HCT116 (cell line): ENCODE results near the gene MAML3. TPM values are rescaled to one million over a fixed set of nuclear protein-coding genes. Genes with fewer than 3 reads are reported as not detected.

Experiments used
- ATAC-seq: fragments of 200-7000 bp; cut with Tn5 transposase; 2 replicates; pipeline ENCODE4 v1.9.1; 2020; ENCODE audit warnings: mild to moderate bottlenecking, moderate library complexity
- BruUV-seq: library from RNA; stranded (reverse); fragments of 400-500 nt; replicated peaks from 2 replicates; lab custom pipeline; 2021; lab: Mats Ljungman, UMichigan
- CTCF ChIA-PET: fragments of 300-600 bp; sonication (Branson Sonifier 250); formaldehyde crosslinking; loops from one replicate; lab custom pipeline; 2021; ENCODE audit warnings: antibody characterized with exemption; lab: Charles Lee
- POLR2A ChIA-PET: fragments of 300-600, 350-600 bp; sonication (Branson Sonifier 250); formaldehyde crosslinking; loops from one replicate; lab custom pipeline; 2021; ENCODE audit warnings: antibody characterized with exemption; lab: Charles Lee
- RAD21 ChIA-PET, 2 experiments: fragments of 300-600 bp; sonication (Branson Sonifier 250); formaldehyde crosslinking; loops; one replicate each; lab custom pipeline; 2023; ENCODE audit warnings: low total read pairs in 2 of 2; ENCODE audit not compliant: uncharacterized antibody in 2 of 2, unreplicated experiment in 2 of 2, low non-redundant PET in 1 of 2; lab: Charles Lee
- DNase-seq: peaks from one replicate; pipeline ENCODE4 v3.0.0-alpha.2; 2010; ENCODE audit warnings: low read depth, low spot score
- H2AFZ ChIP-seq: fragments of 200-600 bp; shearing (Covaris generic), sonication (generic); 2 replicates; pipeline ENCODE4 v1.6.1; 2017; ENCODE audit warnings: low read depth, mixed run types, mixed read lengths, antibody characterized with exemption, low read length; ENCODE audit not compliant: poor library complexity, severe bottlenecking
- H3K27ac ChIP-seq: 2 replicates; pipeline ENCODE4 v1.5.1; 2012; ENCODE audit warnings: low read depth, low read length
- H3K27me3 ChIP-seq: fragments of 200-600 bp; sonication (generic); 2 replicates; pipeline ENCODE4 v1.6.1; 2016; ENCODE audit warnings: mixed run types, low read length, mixed read lengths; ENCODE audit not compliant: insufficient read depth
- H3K36me3 ChIP-seq, 2 experiments: fragments of 200-500 bp in 1 of 2; fragments of 200-600 bp in 1 of 2; sonication (Bioruptor generic) in 1 of 2; sonication (generic) in 1 of 2; 2 replicates each; pipeline versions ENCODE4 v1.5.1 to v1.6.1; 2014 to 2016; ENCODE audit warnings: low read length in 2 of 2, inconsistent platforms in 1 of 2, mixed read lengths in 1 of 2, mixed run types in 1 of 2; ENCODE audit not compliant: insufficient read depth in 2 of 2, control insufficient read depth in 1 of 2
- H3K4me1 ChIP-seq, 2 experiments: fragments of 200-600 bp in 1 of 2; sonication (generic) in 1 of 2; 2 replicates each; pipeline versions ENCODE4 v1.5.1 to v1.6.1; 2012 to 2017; ENCODE audit warnings: low read length in 2 of 2, inconsistent platforms in 1 of 2, mild to moderate bottlenecking in 1 of 2, mixed read lengths in 1 of 2, mixed run types in 1 of 2, moderate library complexity in 1 of 2; ENCODE audit not compliant: insufficient read depth in 2 of 2, control insufficient read depth in 1 of 2
- H3K4me2 ChIP-seq: fragments of 200-600 bp; sonication (generic); 2 replicates; pipeline ENCODE4 v1.6.1; 2017; ENCODE audit warnings: mixed run types, low read length, mixed read lengths
- H3K4me3 ChIP-seq, 2 experiments: fragments of 200-600 bp in 1 of 2; sonication (generic) in 1 of 2; replicated peaks in 1 of 2; 2 replicates each; pipeline ENCODE4 v1.5.1; 2011 to 2016; ENCODE audit warnings: low read length in 2 of 2, control low read depth in 1 of 2, low read depth in 1 of 2, mild to moderate bottlenecking in 1 of 2, mixed read lengths in 1 of 2, mixed run types in 1 of 2
- H3K79me2 ChIP-seq: fragments of 200-600 bp; sonication (generic); 2 replicates; pipeline ENCODE4 v1.6.1; 2017; ENCODE audit warnings: mild to moderate bottlenecking, mixed run types, low read length, moderate library complexity, mixed read lengths; ENCODE audit not compliant: insufficient read depth
- H3K9ac ChIP-seq: fragments of 200-600 bp; sonication (generic); 2 replicates; pipeline ENCODE4 v1.6.1; 2016; ENCODE audit warnings: low read length, mixed read lengths
- H3K9me2 ChIP-seq: fragments of 200-600 bp; sonication (generic), shearing (Covaris generic); 2 replicates; pipeline ENCODE4 v1.6.1; 2017; ENCODE audit warnings: mixed run types, mild to moderate bottlenecking, moderate library complexity; ENCODE audit not compliant: insufficient read depth
- H3K9me3 ChIP-seq, 2 experiments: fragments of 200-500 bp in 1 of 2; fragments of 200-600 bp in 1 of 2; sonication (Bioruptor generic) in 1 of 2; sonication (generic) in 1 of 2; 2 replicates each; pipeline ENCODE4 v1.6.1; 2014 to 2017; ENCODE audit warnings: low read length in 2 of 2, mixed read lengths in 2 of 2, inconsistent platforms in 1 of 2, low read depth in 1 of 2, mild to moderate bottlenecking in 1 of 2, mixed run types in 1 of 2, moderate library complexity in 1 of 2; ENCODE audit not compliant: control insufficient read depth in 1 of 2, insufficient read depth in 1 of 2
- H4K20me1 ChIP-seq: fragments of 200-600 bp; sonication (generic), shearing (Covaris generic); 2 replicates; pipeline ENCODE4 v1.6.1; 2017; ENCODE audit warnings: mixed run types, mild to moderate bottlenecking, moderate library complexity; ENCODE audit not compliant: insufficient read depth
- ATF3 ChIP-seq: IDR thresholded peaks from 2 replicates; pipeline ENCODE4 v1.6.1; 2012
- CBX3 ChIP-seq: IDR thresholded peaks from 2 replicates; pipeline ENCODE4 v1.6.1; 2012; ENCODE audit warnings: low read depth
- CEBPB ChIP-seq: IDR thresholded peaks from 2 replicates; pipeline ENCODE4 v1.6.1; 2012; ENCODE audit warnings: low read depth
- ELF1 ChIP-seq: IDR thresholded peaks from 2 replicates; pipeline ENCODE4 v1.6.1; 2012; ENCODE audit warnings: low read depth, borderline replicate concordance
- EZH2 ChIP-seq: fragments of 200-600 bp; sonication (generic); IDR thresholded peaks from 2 replicates; pipeline ENCODE4 v1.6.1; 2017; ENCODE audit warnings: antibody characterized with exemption, mixed run types
- FOSL1 ChIP-seq: IDR thresholded peaks from 2 replicates; pipeline ENCODE4 v1.6.1; 2012; ENCODE audit warnings: low read depth
- JUND ChIP-seq: IDR thresholded peaks from 2 replicates; pipeline ENCODE4 v1.6.1; 2012
- MAX ChIP-seq: IDR thresholded peaks from 2 replicates; pipeline ENCODE4 v1.6.1; 2012
- POLR2A ChIP-seq: IDR thresholded peaks from 2 replicates; pipeline ENCODE4 v1.7.0; 2011; ENCODE audit warnings: borderline replicate concordance; ENCODE audit not compliant: insufficient read depth, insufficient read length; ENCODE audit errors: extremely low read depth
- POLR2AphosphoS5 ChIP-seq: IDR thresholded peaks from 2 replicates; pipeline ENCODE4 v1.6.1; 2011; ENCODE audit warnings: mild to moderate bottlenecking, low read depth, low read length, moderate library complexity
- RAD21 ChIP-seq: IDR thresholded peaks from 2 replicates; pipeline ENCODE4 v1.6.1; 2012; ENCODE audit warnings: low read depth, mild to moderate bottlenecking
- SIN3A ChIP-seq: IDR thresholded peaks from 2 replicates; pipeline ENCODE4 v1.6.1; 2012; ENCODE audit warnings: low read depth
- SP1 ChIP-seq: IDR thresholded peaks from 2 replicates; pipeline ENCODE4 v1.6.1; 2012; ENCODE audit warnings: low read depth
- SRF ChIP-seq: IDR thresholded peaks from 2 replicates; pipeline ENCODE4 v1.6.1; 2012; ENCODE audit warnings: low read depth
- TCF7L2 ChIP-seq: IDR thresholded peaks from 2 replicates; pipeline ENCODE4 v1.7.0; 2011; ENCODE audit warnings: borderline replicate concordance, inconsistent platforms; ENCODE audit not compliant: insufficient read depth, insufficient read length; ENCODE audit errors: extremely low read depth
- ZFX ChIP-seq: fragments of 450-650 bp; IDR thresholded peaks from 2 replicates; pipeline ENCODE4 v1.6.1; 2017
- intact Hi-C: fragments of 100-400 bp; cut with micrococcal nuclease; formaldehyde crosslinking; loops from 2 replicates; pipeline ENCODE4 v1.10.0; 2022
- total RNA-seq: library from RNA; stranded (reverse); gene quantifications from one replicate; pipeline ENCODE4 v1.2.1, GENCODE V29; 2021; ENCODE audit not compliant: unreplicated experiment
- TF ChIP-seq, protein P1 (sequence below): IDR thresholded peaks from 2 replicates; pipeline ENCODE4 v1.6.1; 2012; ENCODE audit warnings: low read depth

MAML3 gene
- total RNA-seq, 1 experiment from 2014 or later, result 3.1 TPM

DNA sequence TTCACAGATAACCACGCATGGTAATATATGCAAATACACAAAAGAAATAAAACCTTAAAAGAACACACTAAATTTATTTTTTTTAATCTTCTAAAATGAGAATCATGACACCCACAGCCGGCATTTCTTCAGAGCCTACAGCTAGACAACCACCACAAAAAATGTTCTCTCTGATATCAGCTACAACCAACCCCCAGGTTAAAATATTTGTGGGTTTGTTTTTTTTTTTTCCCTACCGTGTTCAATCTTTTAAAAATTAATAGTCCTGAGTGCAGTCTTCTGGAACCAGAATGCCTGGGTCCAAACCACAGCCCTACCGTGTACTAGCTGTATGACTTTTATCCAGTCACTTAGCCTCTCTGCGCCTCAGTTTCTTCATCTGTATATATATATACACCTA is 36.0 kb downstream of the MAML3 start:
- Histone ChIP-seq H3K4me2 (no peak overlapping the region), H3K36me3 (no peaks in the 10 kb centered on the region), H3K79me2 (no peaks in the 10 kb centered on the region), H3K9me3 (no peaks in the 10 kb centered on the region), H3K4me3 (no peak overlapping the region), H3K9ac (no peak overlapping the region), H2AFZ (no peak overlapping the region), H3K4me1 (peaks cover 0 to 12% of the 10 kb centered on the region in 2 experiments; a peak in 2 of 4 replicates), H4K20me1 (no peaks in the 10 kb centered on the region), H3K27me3 (no peaks in the 10 kb centered on the region), H3K9me2 (no peaks in the 10 kb centered on the region), H3K27ac (no peak overlapping the region)
- ChIA-PET RAD21 (no interaction called here), POLR2A (no interaction called here), CTCF (no interaction called here)
- TF ChIP-seq SP1 (no peak), JUND (no peak), ATF3 (no peak), ELF1 (no peak), MAX (no peak), SIN3A (no peak), ZFX (no peak), POLR2A (no peak), RAD21 (no peak), SRF (no peak)
- ATAC-seq, result no peak
- DNase-seq, result no peak
- BruUV-seq, result no TSS peak
- intact Hi-C loops, result no loop called here

GRCh38 chr4:140116442-140117104 is 37.4 kb downstream of the MAML3 start:
- H3K9me3 ChIP-seq, result no peaks in the 10 kb centered on the region
- H3K27me3 ChIP-seq, result no peaks in the 10 kb centered on the region
- no peak overlapping the region for H3K9ac ChIP-seq
- no peaks in the 10 kb centered on the region for H4K20me1 ChIP-seq
- ChIA-PET CTCF (interaction anchor here (1.3 kb wide), 1 partner anchor 64 kb away, joined by 4 read pairs; no protein-coding TSS in a partner anchor), RAD21 (no interaction called here), POLR2A (interaction anchor here (0.7 to 1.0 kb wide), 3 partner anchors 17 to 37 kb away, joined by 3 to 6 read pairs (median 3); partner anchors contain the start of gene MAML3)
- no TSS peak for BruUV-seq
- H3K4me3 ChIP-seq, result 0 out of 4 replicates have a peak overlapping the region, but pooled peaks of 1 of the 2 experiments have one; percentile 9
- peak overlapping the region; percentile 77 for H2AFZ ChIP-seq
- peaks cover 0 to 12% of the 10 kb centered on the region in 2 experiments; a peak in 2 of 4 replicates for H3K4me1 ChIP-seq
- no peaks in the 10 kb centered on the region for H3K9me2 ChIP-seq
- ATAC-seq (peak; percentile 87), DNase-seq (no peak)
- no peaks in the 10 kb centered on the region for H3K79me2 ChIP-seq
- H3K27ac ChIP-seq, result no peak overlapping the region
- H3K36me3 ChIP-seq, result no peaks in the 10 kb centered on the region
- intact Hi-C loops, result no loop called here
- H3K4me2 ChIP-seq, result peak overlapping the region; percentile 47
- TF ChIP-seq POLR2A (no peak), CBX3 (peak; percentile 77), EZH2 (no peak), JUND (peak; percentile 32; the same call in 1 of the 2 replicates), POLR2AphosphoS5 (peak; percentile 39; the same call in 1 of the 2 replicates), RAD21 (no peak), MAX (peak; percentile 36; the same call in 1 of the 2 replicates), SP1 (no peak; the same call in 1 of the 2 replicates), CEBPB (0 out of 2 replicates have a peak, but pooled peaks have one; percentile 11), TCF7L2 (no peak), FOSL1 (peak; percentile 62; the same call in 1 of the 2 replicates)
- TF ChIP-seq, protein P1, sequence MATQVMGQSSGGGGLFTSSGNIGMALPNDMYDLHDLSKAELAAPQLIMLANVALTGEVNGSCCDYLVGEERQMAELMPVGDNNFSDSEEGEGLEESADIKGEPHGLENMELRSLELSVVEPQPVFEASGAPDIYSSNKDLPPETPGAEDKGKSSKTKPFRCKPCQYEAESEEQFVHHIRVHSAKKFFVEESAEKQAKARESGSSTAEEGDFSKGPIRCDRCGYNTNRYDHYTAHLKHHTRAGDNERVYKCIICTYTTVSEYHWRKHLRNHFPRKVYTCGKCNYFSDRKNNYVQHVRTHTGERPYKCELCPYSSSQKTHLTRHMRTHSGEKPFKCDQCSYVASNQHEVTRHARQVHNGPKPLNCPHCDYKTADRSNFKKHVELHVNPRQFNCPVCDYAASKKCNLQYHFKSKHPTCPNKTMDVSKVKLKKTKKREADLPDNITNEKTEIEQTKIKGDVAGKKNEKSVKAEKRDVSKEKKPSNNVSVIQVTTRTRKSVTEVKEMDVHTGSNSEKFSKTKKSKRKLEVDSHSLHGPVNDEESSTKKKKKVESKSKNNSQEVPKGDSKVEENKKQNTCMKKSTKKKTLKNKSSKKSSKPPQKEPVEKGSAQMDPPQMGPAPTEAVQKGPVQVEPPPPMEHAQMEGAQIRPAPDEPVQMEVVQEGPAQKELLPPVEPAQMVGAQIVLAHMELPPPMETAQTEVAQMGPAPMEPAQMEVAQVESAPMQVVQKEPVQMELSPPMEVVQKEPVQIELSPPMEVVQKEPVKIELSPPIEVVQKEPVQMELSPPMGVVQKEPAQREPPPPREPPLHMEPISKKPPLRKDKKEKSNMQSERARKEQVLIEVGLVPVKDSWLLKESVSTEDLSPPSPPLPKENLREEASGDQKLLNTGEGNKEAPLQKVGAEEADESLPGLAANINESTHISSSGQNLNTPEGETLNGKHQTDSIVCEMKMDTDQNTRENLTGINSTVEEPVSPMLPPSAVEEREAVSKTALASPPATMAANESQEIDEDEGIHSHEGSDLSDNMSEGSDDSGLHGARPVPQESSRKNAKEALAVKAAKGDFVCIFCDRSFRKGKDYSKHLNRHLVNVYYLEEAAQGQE, result no peak
